Stimulated activated naive CD8-positive, alpha-beta T cell treated with anti-CD3 and anti-CD28 coated beads, Interleukin-15, Interleukin-2, amounts not matched to agents 100 U/mL and 50 U/mL, for 24 hours (primary cell): ENCODE data around the gene PAPLN.

Source experiments
- ATAC-seq: fragments of 150-1000 bp; cut with Tn5 transposase; one replicate; pipeline ENCODE4 v1.10.0; 2021
- DNase-seq: peaks from one replicate; pipeline ENCODE4 v3.0.0; 2021

The PAPLN gene

DNA sequence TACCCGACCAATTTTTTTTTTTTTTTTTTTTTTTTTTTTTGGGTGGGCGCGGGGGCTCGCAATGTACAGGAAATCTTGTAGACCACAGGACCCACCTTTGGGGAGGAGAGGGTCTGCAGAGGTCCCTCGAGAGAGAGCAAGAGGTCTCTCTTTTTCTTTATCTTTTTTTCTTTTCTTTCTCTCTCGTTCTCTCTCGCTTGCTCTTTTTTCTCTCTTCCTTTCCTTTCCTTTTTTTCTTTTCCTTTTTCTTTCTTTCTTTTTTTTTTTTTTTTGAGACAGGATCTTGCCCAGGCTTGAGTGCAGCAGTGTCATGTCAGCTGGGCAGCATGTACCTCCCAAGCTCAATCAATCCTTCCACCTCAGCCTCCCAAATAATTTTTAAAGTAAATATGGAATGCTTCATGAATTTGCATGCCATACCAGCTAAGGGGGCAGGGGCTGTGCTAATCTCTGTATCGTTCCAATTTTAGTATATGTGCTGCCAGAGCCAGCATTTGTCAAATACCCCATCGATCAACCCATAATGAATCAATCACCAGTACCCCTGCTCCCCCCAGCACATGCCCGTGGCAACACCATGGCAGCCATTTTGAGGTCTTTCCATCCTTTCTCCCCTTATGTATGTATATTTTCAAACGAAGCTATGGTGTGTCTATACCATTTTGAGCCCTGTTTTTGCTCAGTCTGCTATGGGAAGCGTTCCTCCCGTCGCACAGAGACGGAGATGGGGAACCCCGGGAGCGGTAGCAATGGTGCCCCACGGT, 9.3 kb downstream of the PAPLN start:
- no peak for DNase-seq

DNA sequence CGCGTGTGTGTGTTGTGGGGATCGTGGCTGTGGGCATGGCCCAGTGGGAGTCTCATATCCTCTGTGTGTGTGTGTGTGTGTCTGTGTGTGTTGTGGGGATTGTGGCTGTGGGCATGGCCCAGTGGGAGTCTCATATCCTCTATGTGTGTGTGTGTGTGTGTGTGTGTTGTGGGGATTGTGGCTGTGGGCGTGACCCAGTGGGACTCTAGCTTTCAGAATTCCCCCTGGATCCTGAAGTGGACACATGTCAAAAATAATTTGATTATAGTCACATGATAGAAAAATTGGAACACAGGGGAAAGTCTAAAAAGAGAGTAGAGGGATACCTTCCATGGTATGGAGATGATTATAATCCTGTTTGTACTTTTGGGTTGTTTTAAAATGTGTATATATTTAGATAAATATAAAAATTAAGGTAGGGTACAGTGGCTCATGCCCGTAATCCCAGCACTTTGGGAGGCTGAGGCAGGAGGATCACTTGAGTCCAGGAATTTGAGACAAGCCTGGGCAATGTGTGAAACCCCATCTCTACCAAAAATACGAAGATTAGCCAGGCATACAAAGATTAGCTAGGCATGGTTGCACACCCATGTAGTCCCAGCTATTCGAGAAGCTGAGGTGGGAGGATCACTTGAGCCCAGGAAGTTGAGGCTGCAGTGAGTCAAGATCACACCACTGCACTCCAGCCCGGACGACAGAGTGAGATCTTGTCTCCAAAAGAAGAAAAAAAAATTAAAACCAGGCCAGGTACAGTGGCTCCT, 11.0 kb downstream of the PAPLN start:
- DNase-seq (no peak), ATAC-seq (no peak)

More for the DNA sequence above, 9.3 kb downstream of the PAPLN start:
- ATAC-seq = no peak

DNA sequence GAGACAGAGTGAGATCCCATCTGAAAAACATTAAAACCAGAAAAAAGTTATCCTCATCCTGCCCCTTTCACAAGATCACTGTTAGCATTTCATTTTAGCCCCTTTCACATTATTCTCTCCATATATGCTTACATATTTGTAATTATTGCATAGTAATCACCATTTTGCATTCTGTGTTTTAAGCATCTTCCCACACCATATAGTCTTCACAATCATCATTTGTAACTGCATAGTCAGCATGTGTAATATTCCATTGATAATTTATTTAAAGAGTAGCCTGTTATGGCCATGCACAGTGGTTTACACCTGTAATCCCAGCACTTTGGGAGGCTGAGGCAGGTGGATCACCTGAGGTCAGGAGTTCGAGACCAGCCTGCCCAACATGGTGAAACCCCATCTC, 11.8 kb downstream of the PAPLN start:
- DNase-seq = no peak
- no peak for ATAC-seq

DNA sequence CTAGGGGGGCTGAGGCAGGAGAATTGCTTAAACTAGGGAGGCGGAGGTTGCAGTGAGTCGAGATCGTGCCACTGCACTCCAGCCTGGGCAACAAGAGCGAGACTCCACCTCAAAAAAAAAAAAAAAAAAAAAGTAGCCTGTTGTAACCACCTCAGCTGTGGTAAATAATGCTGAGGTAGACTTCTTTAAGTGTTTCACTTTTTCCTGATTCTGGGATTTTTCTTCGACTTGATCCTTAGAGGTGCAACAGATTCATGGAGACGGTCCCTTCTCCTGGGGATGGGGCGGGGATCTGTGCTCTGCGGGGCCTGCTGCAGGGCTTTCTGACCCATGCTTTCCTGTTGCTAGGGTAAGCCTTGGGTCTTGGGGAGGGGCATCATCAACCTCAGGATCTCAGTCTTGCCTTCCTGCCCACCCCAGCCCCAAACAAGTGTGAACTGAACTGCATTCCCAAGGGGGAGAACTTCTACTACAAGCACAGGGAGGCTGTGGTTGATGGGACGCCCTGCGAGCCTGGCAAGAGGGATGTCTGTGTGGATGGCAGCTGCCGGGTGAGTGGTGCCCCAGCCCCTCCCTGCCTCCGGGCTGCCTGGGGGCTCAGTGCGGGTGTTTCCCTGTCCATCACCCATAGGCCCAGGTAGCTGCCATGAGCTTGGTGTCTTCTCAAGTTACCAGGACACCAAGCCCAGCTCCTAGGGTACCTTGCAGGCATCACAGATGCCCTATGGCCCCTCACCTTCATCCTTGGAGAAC, 12.4 kb downstream of the PAPLN start:
- no peak for DNase-seq
- ATAC-seq = no peak

DNA sequence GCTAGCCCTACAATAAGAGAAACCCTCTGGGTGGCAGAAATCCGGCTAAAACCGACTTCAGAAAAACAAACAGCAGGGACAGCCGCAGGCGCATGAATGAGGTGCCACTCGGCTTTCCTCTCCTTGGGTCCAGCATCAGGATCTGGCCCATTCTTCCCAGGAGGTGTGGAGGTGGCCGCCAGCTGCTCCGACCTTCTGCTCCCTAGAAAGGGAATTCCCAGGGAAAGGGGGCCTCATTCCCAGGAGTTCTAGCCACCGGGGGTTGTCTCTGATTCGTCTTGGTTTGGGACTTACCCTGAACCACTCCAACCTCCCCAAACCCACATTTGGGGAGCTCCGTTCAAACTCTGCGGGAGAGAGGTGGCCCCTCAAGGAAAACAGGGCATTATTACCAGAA, 13.0 kb downstream of the PAPLN start:
- no peak for ATAC-seq
- DNase-seq = no peak

DNA sequence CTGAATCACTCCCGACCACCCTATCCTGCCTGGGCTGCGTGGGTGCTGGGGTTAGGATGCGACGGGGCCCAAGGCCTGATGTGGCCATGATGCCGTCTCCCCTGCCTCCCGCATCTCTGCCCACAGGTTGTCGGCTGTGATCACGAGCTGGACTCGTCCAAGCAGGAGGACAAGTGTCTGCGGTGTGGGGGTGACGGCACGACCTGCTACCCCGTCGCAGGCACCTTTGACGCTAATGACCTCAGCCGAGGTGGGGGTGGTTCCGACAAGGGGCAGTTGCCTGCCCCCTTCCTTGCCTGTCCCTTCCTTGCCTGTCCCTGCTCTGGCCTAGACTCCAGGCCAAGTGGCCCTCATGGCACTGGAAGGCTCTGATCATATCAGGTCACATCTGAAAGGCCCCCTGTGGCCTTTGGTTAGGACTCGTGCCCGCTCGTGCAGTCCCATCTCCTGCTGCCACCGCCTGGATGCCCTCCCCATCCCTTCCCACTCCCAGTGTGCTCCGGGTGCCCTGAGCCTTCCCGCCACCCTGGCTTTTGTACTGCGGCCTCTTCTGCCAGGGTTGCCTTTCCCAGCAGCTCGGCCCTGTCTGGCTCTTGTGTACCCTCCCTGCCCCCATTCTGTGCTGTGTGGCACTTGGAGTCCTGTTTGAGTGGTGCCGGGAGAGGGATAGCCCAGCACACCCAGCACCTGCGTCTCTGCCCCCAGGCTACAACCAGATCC, 13.6 kb downstream of the PAPLN start:
- ATAC-seq (no peak), DNase-seq (no peak)

DNA sequence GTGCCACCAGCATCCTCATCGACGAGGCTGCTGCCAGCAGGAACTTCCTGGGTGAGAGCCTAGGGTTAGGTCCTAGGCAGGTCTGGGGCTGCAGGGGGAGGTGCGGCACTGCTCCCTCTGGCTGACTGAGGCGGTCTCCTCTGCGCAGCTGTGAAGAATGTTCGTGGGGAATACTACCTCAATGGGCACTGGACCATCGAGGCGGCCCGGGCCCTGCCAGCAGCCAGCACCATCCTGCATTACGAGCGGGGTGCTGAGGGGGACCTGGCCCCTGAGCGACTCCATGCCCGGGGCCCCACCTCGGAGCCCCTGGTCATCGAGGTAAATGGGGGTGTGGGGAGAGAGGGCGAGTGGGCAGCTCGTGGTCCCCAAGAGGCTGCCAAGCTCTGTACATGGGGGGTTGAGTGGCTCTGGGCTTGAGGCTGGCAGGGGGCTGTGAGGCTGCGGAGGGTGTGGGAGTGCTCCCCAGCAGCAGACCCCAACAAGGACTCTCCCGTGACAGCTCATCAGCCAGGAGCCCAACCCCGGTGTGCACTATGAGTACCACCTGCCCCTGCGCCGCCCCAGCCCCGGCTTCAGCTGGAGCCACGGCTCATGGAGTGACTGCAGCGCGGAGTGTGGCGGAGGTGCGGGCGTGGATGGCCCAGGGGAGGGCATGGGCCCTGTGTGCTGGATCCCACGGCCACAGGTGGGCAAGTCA, 14.4 kb downstream of the PAPLN start:
- ATAC-seq (no peak), DNase-seq (no peak)

DNA sequence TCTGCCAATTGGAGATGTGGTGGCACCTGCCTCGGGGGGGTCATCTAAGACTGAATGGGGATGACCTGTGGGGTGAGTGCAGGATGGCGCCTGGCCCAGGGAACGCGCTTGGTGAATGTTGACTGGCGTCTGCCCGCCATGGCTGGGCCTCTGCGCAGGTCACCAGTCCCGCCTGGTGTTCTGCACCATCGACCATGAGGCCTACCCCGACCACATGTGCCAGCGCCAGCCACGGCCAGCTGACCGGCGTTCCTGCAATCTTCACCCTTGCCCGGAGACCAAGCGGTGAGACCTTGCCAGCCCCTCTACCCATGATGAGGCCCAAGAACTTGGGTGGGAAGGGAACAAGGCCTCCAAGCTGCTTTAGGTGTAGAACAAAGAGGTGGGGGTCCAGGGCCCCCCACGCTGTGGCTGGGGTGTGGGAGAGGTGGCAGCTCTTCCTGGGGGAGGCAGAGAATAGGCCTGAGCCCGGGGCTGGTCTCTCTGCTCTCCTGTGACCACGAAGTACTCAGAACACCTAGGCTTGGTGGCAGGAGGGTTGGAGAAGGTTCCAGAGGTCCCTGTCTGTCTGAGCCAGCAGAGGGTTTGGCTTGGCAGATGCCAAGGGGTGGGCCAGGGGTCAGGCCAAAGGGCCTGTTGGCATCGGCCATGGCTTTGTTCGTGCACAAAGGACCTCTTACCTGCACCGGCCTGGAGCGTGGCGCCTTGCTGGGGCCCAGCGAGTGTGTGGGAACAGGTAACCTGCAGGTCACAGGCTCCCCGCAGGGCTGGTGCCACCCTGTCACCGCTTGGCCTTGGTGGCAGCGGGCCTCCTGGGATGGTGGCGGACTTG, 15.4 kb downstream of the PAPLN start:
- no peak for ATAC-seq
- no peak for DNase-seq

DNA sequence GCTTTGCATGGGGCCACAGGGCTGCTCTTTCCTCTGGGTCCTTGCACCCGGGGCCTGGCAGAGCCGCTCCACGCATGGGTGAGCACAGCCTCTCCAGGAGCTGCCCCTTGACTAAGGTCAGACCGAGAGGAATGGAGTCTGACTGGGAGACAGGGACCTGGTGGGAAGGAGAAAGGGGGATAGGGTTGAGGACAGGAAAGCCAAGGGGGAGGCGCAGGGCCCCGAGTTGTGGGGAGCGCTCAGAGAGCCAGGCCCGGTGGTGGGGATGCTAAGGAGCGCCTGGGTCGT, 16.0 kb downstream of the PAPLN start:
- no peak for ATAC-seq
- DNase-seq = no peak

DNA sequence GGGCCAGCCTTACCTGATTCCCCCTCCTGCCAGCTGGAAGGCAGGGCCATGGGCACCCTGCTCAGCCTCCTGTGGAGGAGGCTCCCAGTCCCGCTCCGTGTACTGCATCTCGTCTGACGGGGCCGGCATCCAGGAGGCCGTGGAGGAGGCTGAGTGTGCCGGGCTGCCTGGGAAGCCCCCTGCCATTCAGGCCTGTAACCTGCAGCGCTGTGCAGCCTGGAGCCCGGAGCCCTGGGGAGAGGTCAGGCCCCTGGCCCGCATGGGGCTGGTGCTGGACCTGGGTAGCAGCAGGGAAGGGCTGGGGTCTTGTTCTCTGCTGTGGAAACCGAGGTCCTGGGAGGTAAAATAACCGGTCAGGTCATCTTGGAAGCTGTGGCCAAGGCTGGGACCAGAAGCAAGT, 16.4 kb downstream of the PAPLN start:
- no peak for DNase-seq
- ATAC-seq = no peak

DNA sequence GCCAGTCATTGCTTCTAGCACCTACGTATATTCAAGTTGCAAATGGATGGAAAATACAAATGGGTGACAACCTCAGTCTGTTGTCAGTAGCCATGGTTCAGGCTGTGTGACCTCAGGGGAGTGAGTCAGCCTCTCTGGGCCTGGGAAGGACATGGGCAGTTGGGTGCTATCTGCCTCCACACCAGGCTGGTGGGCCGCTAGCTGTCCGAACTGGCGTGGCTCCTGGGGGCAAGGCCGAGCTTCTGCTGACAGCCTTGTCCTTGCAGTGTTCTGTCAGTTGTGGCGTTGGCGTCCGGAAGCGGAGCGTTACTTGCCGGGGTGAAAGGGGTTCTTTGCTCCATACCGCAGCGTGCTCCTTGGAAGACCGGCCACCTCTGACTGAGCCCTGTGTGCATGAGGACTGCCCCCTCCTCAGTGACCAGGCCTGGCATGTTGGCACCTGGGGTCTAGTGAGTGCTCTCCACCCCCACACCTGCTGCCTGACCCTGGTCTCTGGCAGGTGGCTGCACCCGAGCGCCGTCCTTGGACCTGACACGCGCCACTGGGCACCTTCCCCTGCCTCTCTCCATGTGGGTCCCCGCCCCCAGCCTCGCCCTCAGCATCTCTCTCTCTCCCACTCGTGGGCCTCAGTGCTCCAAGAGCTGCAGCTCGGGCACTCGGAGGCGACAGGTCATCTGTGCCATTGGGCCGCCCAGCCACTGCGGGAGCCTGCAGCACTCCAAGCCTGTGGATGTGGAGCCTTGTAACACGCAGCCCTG, 17.1 kb downstream of the PAPLN start:
- ATAC-seq = no peak

DNA sequence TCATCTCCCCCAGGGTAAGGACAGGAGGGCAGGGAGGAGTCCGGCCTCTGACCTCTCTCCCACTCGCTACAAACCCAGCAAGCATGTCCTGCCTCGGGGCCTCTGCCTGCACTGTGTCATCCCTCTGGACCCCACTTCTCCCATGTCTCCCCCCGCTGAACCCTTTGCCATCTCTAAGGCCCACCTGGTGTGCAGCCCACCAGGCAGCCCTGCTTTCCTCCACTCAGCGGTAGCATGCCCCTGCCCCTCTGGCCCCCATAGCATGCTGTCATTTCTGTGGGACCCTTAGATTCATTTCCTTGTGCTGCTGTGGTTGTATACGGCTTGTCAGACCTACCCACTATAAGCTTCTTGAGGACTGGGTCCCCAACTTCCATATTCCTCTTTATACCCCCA, 17.7 kb downstream of the PAPLN start:
- DNase-seq (no peak), ATAC-seq (no peak)

More for the DNA sequence above, 17.1 kb downstream of the PAPLN start:
- DNase-seq = no peak

DNA sequence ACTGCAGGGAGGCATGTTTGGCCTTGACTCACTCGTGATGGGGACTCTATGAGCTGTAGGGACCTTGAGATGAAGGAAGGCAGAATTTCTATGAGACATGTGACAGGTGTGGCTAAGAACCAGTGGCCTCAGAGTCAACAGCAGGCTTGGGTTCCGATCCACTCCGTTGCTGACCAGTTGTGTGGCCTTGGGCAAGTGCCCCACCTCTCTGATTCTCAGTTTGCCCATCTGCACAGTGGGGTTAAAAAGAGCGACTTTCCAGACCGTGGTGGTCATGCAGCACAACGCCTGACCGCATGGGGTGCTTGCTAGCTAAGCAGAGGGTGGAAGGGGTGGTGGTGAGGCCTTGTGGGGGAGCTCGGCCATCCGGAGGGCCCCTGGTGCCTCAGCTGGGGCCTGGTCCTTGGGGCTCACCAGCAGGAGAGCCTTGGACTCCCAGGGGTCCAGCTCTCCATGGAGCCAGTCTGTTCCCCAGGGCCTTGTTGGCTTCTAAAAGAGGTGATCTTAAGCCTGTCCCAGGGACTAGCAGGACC, 18.5 kb downstream of the PAPLN start:
- no peak for DNase-seq
- ATAC-seq = no peak

DNA sequence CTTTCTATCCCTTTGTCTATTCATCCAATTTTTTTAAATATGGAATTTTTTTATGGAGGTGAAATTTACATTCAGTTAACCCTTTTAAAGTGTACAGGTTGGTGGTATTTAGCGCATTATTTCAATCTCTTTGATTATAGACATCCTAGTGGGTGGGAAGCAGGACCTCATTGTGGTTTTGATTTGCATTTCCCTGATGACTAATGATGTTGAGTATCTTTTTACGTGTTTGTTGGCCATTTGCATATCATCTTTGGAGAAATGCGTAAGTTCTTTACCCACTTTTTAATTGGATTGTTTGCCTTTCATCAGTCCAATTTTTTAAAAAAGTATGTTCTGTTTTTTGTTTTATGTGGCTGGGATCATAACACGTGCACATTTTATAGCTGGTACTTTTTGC, 20.8 kb downstream of the PAPLN start:
- DNase-seq = no peak

DNA sequence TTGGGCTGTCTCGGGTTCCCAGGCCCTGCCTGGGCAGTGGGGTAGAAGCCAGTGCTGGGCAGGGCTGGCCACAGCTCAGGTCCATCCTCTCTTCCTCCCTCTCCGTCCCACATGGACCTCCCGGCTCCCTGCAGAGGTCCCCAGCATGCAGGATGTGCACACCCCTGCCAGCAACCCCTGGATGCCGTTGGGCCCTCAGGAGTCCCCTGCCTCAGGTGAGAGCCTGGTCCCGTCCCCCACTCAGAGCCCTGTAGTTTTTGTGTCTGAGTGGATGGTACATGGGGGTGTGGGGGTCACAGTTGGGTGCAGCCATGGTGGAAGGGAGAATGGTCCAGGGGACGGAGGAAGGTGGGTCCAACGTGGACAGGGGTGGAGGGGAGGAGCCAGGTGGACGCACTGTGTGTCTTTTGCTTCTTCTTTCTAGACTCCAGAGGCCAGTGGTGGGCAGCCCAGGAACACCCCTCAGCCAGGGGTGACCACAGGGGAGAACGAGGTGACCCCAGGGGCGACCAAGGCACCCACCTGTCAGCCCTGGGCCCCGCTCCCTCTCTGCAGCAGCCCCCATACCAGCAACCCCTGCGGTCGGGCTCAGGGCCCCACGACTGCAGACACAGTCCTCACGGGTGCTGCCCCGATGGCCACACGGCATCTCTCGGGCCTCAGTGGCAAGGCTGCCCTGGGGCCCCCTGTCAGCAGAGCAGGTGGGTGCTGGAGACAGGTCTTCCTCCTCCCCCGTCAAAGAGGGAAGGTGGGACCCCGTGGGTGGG, 21.7 kb downstream of the PAPLN start:
- ATAC-seq (no peak), DNase-seq (no peak)

More for the DNA sequence above, 20.8 kb downstream of the PAPLN start:
- ATAC-seq = no peak

DNA sequence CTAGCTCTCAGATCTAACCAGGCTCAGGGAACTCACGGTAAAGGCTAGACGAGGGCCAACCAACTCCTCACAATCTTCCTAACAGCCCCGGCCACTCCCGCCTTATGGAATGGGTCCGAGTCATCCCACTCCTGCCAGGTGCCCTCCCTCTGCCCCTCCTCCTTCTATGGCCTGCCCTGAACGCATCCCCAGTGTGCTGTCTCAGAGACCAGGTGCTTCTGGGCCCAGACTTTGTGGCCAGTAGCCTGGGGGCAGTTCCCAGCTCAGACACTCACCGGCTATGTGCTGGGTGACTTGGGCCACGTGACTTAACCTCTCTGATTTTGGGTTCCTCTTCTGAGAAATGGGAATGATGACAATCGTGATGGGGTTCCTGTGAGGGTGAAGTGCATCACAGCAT, 22.5 kb downstream of the PAPLN start:
- ATAC-seq (no peak), DNase-seq (no peak)

DNA sequence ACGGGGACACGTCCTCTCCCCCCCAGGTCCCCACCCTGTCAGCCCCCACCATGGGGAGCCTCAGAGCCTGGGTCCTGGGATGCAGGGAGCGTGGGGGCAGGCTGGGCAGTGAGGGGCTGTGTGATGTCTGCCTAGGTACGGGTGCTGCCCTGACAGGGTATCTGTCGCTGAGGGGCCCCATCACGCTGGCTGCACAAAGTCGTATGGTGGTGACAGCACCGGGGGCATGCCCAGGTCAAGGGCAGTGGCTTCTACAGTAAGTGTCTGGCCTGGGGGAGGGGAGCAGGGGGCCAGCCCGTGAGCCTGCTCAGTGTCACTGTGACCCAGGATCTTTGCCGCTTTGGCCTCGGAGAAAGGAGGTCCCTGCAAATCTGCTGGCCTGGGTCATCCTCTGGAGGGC, 23.3 kb downstream of the PAPLN start:
- DNase-seq = no peak

DNA sequence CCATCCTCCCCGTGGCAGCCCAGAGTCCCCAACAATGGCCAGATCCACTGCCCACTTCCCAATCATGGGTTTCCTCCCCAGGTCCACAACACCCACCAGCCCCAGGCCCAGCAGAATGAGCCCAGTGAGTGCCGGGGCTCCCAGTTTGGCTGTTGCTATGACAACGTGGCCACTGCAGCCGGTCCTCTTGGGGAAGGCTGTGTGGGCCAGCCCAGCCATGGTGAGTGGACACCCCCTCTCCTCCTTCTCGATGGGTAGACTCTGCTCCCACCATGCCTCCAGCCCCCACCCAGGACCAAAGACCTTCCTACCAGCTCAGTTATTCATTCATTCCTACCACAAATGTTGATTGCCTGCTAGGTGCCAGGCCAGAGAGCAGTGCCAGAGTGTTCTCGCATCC, 23.8 kb downstream of the PAPLN start:
- no peak for ATAC-seq
- no peak for DNase-seq

More for the DNA sequence above, 23.3 kb downstream of the PAPLN start:
- no peak for ATAC-seq
